ENCODE measurements around the gene UBE2Q1. TPM values are rescaled to one million over a fixed set of nuclear protein-coding genes. Genes with fewer than 3 reads are reported as not detected.
A peak's percentile ranks its signal among the peaks of the same experiment; 100 is the strongest.

The UBE2Q1 gene
- total and polyA plus RNA-seq, 2 of the 4 experiments (the other 2 are of a cell fraction): 20.6 to 24.7 TPM

DNA sequence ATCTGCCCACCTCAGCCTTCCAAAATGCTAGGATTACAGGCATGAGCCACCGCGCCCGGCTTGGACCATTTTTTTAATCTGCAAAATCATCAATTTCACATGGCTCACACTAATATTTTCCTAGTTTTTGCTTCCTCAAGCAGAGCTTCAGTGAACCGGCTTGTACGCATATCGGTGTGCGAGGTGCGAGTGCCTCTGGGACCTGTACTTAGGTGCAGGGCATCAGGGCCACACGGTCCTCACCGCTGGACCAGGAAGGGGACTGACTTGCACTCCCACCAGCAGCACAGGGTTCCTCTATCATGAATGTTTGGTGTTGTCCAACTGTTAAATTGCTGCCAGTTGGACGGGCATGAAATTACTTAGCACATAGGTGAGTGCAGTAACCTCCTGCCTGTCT is 40.8 kb downstream of the UBE2Q1 start:
- Histone ChIP-seq H2AK9ac (replicated peaks; ENCODE audit: low read depth, low read length, poor library complexity) (no peak overlapping the region), H2AK5ac (ENCODE audit: low read depth, low read length) (no peak overlapping the region), H2BK15ac (ENCODE audit: low read depth, low read length) (no peak overlapping the region), H3K56ac (ENCODE audit: extremely low read depth, insufficient read depth, low read length) (no peak overlapping the region), H3K36me3 (ENCODE audit: control insufficient read depth, insufficient read depth, low read length) (no peaks in the 10 kb centered on the region), H3K27ac (ENCODE audit: insufficient read depth, low read length) (no peak overlapping the region), H3K4me3 (ENCODE audit: insufficient read depth, low read depth, low read length) (no peak overlapping the region), H2BK120ac (ENCODE audit: low read depth, low read length) (no peak overlapping the region), H2AFZ (replicated peaks; ENCODE audit: low read length, poor library complexity) (peak overlapping the region; percentile 35), H3K14ac (replicated peaks; ENCODE audit: low read depth, low read length) (no peak overlapping the region), H2BK20ac (ENCODE audit: low read depth, low read length) (no peak overlapping the region), H3K4me1 (ENCODE audit: control insufficient read depth, insufficient read depth, low read length) (no peaks in the 10 kb centered on the region), H3K9me1 (ENCODE audit: insufficient read depth, low read length) (no peaks in the 10 kb centered on the region), H3K9me3 (ENCODE audit: control insufficient read depth, insufficient read depth, low read length) (0 out of 2 replicates have a peak, but pooled peaks cover 2% of the 10 kb centered on the region), H3K23ac (ENCODE audit: low read depth, low read length) (no peak overlapping the region), H3K27me3 (ENCODE audit: control insufficient read depth, insufficient read depth, low read length) (peaks cover 63% of the 10 kb centered on the region), H4K91ac (ENCODE audit: insufficient read depth, low read depth, low read length) (no peak overlapping the region), H4K20me1 (ENCODE audit: insufficient read depth, low read length) (no peaks in the 10 kb centered on the region; the same call in 1 of the 2 replicates), H3K18ac (ENCODE audit: low read depth, low read length) (no peak overlapping the region), H3K4ac (ENCODE audit: low read depth, low read length) (no peak overlapping the region), H4K8ac (ENCODE audit: low read depth in 2 of 2, low read length in 2 of 2) (no peak overlapping the region), H3K79me1 (ENCODE audit: low read depth in 1 of 2, low read length in 2 of 2) (no peaks in the 10 kb centered on the region), H3K4me2 (ENCODE audit: low read depth, low read length) (no peak overlapping the region), H3K9ac (ENCODE audit: low read depth, low read length) (no peak overlapping the region), H2BK5ac (ENCODE audit: low read depth, low read length, poor library complexity, severe bottlenecking) (no peak overlapping the region), H4K5ac (ENCODE audit: low read depth, low read length) (no peak overlapping the region)
- 84% methylated on average over 6 of the region's 11 CpGs; no CpG with 5 or more reads in 1 of the 2 experiments for WGBS, 2 experiments (ENCODE audit: extremely low coverage in 2 of 2, insufficient read length in 1 of 2)
- no peak for ATAC-seq (ENCODE audit: low read depth)
- dilution Hi-C loops (cut with HindIII; ENCODE audit: low sequenced_read_pairs, unreplicated experiment): no loop called here
- POLR2A ChIA-PET (ENCODE audit: unreplicated experiment): no interaction called here
- no peak for TF ChIP-seq USF2 (IDR thresholded peaks at IDR 0.05; ENCODE audit: low read depth, low read length)
- TF ChIP-seq CHD1 (IDR thresholded peaks at IDR 0.05; ENCODE audit: low read depth, low read length): no peak
- TF ChIP-seq, protein P1, sequence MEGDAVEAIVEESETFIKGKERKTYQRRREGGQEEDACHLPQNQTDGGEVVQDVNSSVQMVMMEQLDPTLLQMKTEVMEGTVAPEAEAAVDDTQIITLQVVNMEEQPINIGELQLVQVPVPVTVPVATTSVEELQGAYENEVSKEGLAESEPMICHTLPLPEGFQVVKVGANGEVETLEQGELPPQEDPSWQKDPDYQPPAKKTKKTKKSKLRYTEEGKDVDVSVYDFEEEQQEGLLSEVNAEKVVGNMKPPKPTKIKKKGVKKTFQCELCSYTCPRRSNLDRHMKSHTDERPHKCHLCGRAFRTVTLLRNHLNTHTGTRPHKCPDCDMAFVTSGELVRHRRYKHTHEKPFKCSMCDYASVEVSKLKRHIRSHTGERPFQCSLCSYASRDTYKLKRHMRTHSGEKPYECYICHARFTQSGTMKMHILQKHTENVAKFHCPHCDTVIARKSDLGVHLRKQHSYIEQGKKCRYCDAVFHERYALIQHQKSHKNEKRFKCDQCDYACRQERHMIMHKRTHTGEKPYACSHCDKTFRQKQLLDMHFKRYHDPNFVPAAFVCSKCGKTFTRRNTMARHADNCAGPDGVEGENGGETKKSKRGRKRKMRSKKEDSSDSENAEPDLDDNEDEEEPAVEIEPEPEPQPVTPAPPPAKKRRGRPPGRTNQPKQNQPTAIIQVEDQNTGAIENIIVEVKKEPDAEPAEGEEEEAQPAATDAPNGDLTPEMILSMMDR (conservative IDR thresholded peaks at IDR 0.05; ENCODE audit: low read depth, low read length): no peak
- no peak for TF ChIP-seq RAD21 (IDR thresholded peaks at IDR 0.05; ENCODE audit: low read length)
- no peak for TF ChIP-seq SMC3 (IDR thresholded peaks at IDR 0.05; ENCODE audit: low read depth, low read length)
- TF ChIP-seq MAZ (IDR thresholded peaks at IDR 0.05; ENCODE audit: borderline replicate concordance, low read depth, low read length): no peak
- no peak for TF ChIP-seq FOS (IDR thresholded peaks at IDR 0.05; ENCODE audit: low read depth, low read length)
- TF ChIP-seq BHLHE40 (IDR thresholded peaks at IDR 0.05; ENCODE audit: low read depth, low read length): no peak
- no peak for TF ChIP-seq CEBPB (IDR thresholded peaks at IDR 0.05; ENCODE audit: low read depth, low read length)
- TF ChIP-seq, protein P2, sequence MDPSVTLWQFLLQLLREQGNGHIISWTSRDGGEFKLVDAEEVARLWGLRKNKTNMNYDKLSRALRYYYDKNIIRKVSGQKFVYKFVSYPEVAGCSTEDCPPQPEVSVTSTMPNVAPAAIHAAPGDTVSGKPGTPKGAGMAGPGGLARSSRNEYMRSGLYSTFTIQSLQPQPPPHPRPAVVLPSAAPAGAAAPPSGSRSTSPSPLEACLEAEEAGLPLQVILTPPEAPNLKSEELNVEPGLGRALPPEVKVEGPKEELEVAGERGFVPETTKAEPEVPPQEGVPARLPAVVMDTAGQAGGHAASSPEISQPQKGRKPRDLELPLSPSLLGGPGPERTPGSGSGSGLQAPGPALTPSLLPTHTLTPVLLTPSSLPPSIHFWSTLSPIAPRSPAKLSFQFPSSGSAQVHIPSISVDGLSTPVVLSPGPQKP (IDR thresholded peaks at IDR 0.05; ENCODE audit: borderline replicate concordance, low read depth, low read length): no peak
- TF ChIP-seq RCOR1 (IDR thresholded peaks at IDR 0.05; ENCODE audit: insufficient replicate concordance, low read length): no peak
- no peak for TF ChIP-seq MAFK (IDR thresholded peaks at IDR 0.05; ENCODE audit: low read depth, low read length)
- TF ChIP-seq POLR2A (IDR thresholded peaks at IDR 0.05; ENCODE audit: low read depth, low read length): no peak
- TF ChIP-seq RFX5 (IDR thresholded peaks at IDR 0.05; ENCODE audit: low read depth, low read length): no peak
- TF ChIP-seq MXI1 (IDR thresholded peaks at IDR 0.05; ENCODE audit: borderline replicate concordance, low read depth, low read length): no peak
- TF ChIP-seq NFE2L2 (IDR thresholded peaks at IDR 0.05; ENCODE audit: low read depth, low read length): no peak
- intact Hi-C loops (cut with micrococcal nuclease): no loop called here
- no peak for DNase-seq
- CTCF ChIA-PET: interaction anchor here (0.7 kb wide), 1 partner anchor 574 kb away, joined by 3 read pairs; no protein-coding TSS in a partner anchor
- in situ Hi-C loops (cut with MboI; ENCODE audit: low sequenced_read_pairs): no loop called here
- BruUV-seq (replicated peaks): no TSS peak

Measured in IMR-90 (cell line).